Measurements from ENCODE around the gene PYGO1. TPM values are rescaled to one million over a fixed set of nuclear protein-coding genes. Genes with fewer than 3 reads are reported as not detected.

The PYGO1 gene
- total and polyA plus RNA-seq, 4 donors: 1.3 to 17.9 (median 4.7) TPM

DNA sequence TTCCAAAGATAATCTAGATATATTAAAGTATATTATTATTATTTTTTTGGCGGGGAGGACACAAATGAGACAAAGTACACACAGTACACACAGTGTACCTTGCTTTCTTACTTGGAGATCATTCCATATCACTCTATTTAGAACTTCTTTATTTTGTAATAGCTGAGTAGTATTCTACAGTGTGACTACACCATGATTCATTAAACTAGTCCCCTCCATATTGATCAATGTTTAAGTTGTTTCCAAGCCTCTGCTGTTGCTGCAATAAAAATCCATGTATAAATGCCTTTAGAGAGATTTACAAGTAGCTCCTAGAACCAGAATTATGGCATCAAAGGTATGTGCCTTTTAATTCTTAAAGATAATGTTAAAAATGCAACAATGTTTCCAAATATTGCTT is 38.8 kb downstream of the PYGO1 start:
- DNase-seq: no peak
- WGBS, 2 donors: 94 to 96% methylated on average over 1 of the region's 1 CpG
- TF ChIP-seq, protein P1, sequence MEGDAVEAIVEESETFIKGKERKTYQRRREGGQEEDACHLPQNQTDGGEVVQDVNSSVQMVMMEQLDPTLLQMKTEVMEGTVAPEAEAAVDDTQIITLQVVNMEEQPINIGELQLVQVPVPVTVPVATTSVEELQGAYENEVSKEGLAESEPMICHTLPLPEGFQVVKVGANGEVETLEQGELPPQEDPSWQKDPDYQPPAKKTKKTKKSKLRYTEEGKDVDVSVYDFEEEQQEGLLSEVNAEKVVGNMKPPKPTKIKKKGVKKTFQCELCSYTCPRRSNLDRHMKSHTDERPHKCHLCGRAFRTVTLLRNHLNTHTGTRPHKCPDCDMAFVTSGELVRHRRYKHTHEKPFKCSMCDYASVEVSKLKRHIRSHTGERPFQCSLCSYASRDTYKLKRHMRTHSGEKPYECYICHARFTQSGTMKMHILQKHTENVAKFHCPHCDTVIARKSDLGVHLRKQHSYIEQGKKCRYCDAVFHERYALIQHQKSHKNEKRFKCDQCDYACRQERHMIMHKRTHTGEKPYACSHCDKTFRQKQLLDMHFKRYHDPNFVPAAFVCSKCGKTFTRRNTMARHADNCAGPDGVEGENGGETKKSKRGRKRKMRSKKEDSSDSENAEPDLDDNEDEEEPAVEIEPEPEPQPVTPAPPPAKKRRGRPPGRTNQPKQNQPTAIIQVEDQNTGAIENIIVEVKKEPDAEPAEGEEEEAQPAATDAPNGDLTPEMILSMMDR (IDR thresholded peaks at IDR 0.05; ENCODE audit: control extremely low read depth, extremely low read depth): no peak
- H3K4me1 ChIP-seq (ENCODE audit: control insufficient read depth in 5 of 5, insufficient read depth in 5 of 5, low read length in 5 of 5): peaks cover 0 to 1% (median 0%) of the 10 kb centered on the region in 5 donors
- no peaks in the 10 kb centered on the region for H3K9me3 ChIP-seq (ENCODE audit: control insufficient read depth in 4 of 4, insufficient read depth in 3 of 4, low read length in 3 of 4)
- H3K9ac ChIP-seq (ENCODE audit: insufficient read depth in 1 of 2, low read length in 2 of 2): no peak overlapping the region
- no peaks in the 10 kb centered on the region for H3K27me3 ChIP-seq (ENCODE audit: control insufficient read depth in 3 of 3, insufficient read depth in 3 of 3, low read length in 2 of 3)
- H3K36me3 ChIP-seq (ENCODE audit: control insufficient read depth in 4 of 4, insufficient read depth in 4 of 4, low read length in 4 of 4): peaks cover 0 to 10% (median 7%) of the 10 kb centered on the region in 4 donors
- H3K4me3 ChIP-seq: no peak overlapping the region
- H3K27ac ChIP-seq (ENCODE audit: low read depth in 1 of 2, low read length in 1 of 2): no peak overlapping the region
- no peak for ATAC-seq (ENCODE audit: insufficient read depth, low FRiP score)

DNA sequence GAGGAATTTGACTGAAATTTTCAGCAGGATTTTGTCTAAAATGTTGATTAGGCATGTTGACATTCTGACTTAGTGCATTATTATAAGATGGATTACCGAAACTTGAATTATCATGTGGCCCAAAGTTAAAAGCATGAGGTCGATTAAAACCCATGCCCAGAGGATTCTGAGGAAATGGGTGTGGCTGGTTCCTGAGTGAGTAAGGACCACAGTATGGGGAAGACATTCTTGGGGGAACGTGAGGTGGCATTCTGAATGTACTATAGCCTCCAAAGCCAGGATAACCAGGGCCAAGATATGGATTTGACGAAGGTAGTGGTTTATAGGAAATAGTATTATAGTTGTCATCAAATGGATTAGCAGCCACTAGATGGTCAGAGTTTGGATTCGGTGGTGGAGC is 41.4 kb downstream of the PYGO1 start:
- no peaks in the 10 kb centered on the region for H3K27me3 ChIP-seq (ENCODE audit: control insufficient read depth in 3 of 3, insufficient read depth in 3 of 3, low read length in 2 of 3)
- no peak overlapping the region for H3K4me3 ChIP-seq
- no peaks in the 10 kb centered on the region for H3K4me1 ChIP-seq (ENCODE audit: control insufficient read depth in 5 of 5, insufficient read depth in 5 of 5, low read length in 5 of 5)
- TF ChIP-seq, protein P1 (IDR thresholded peaks at IDR 0.05; ENCODE audit: control extremely low read depth, extremely low read depth): no peak
- ATAC-seq (ENCODE audit: insufficient read depth, low FRiP score) (no peak), DNase-seq (no peak)
- no peak overlapping the region for H3K9ac ChIP-seq (ENCODE audit: insufficient read depth in 1 of 2, low read length in 2 of 2)
- H3K27ac ChIP-seq (ENCODE audit: low read depth in 1 of 2, low read length in 1 of 2): no peak overlapping the region
- WGBS, 2 donors: 81% methylated on average over 5 of the region's 5 CpGs
- H3K36me3 ChIP-seq (ENCODE audit: control insufficient read depth in 4 of 4, insufficient read depth in 4 of 4, low read length in 4 of 4): peaks cover 0 to 10% (median 7%) of the 10 kb centered on the region in 4 donors
- H3K9me3 ChIP-seq (ENCODE audit: control insufficient read depth in 4 of 4, insufficient read depth in 3 of 4, low read length in 3 of 4): no peaks in the 10 kb centered on the region

DNA sequence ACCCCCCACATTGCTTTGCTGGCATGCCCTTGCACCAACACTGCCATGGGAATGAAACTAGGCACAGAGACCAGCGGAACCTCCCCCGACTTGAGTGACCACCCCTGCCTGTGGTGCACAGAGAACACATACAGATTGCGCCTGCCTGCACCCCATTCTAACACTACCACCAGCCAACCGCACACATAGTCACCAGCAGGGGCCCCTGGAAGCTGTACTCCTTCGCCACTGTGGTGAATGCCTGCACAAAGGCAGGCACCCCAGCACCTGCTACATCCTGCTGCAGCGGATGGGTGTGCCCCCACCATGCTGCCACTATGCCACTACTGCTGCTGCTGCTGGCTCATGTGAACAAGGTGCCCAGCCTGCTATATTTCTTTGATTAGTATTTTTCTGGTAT is 52.7 kb downstream of the PYGO1 start:
- Histone ChIP-seq H3K9ac (ENCODE audit: insufficient read depth in 1 of 2, low read length in 2 of 2) (no peak overlapping the region), H3K4me1 (ENCODE audit: control insufficient read depth in 5 of 5, insufficient read depth in 5 of 5, low read length in 5 of 5) (peaks cover 0 to 12% (median 3%) of the 10 kb centered on the region in 5 donors), H3K36me3 (ENCODE audit: control insufficient read depth in 4 of 4, insufficient read depth in 4 of 4, low read length in 4 of 4) (no peaks in the 10 kb centered on the region), H3K27me3 (ENCODE audit: control insufficient read depth in 3 of 3, insufficient read depth in 3 of 3, low read length in 2 of 3) (no peaks in the 10 kb centered on the region), H3K9me3 (ENCODE audit: control insufficient read depth in 4 of 4, insufficient read depth in 3 of 4, low read length in 3 of 4) (peaks cover 0 to 2% (median 0%) of the 10 kb centered on the region in 4 donors), H3K27ac (ENCODE audit: low read depth in 1 of 2, low read length in 1 of 2) (no peak overlapping the region), H3K4me3 (no peak overlapping the region)
- ATAC-seq (ENCODE audit: insufficient read depth, low FRiP score): no peak
- TF ChIP-seq, protein P1 (IDR thresholded peaks at IDR 0.05; ENCODE audit: control extremely low read depth, extremely low read depth): no peak
- 80 to 82% methylated on average over 6 of the region's 6 CpGs for WGBS, 2 donors
- DNase-seq: no peak

DNA sequence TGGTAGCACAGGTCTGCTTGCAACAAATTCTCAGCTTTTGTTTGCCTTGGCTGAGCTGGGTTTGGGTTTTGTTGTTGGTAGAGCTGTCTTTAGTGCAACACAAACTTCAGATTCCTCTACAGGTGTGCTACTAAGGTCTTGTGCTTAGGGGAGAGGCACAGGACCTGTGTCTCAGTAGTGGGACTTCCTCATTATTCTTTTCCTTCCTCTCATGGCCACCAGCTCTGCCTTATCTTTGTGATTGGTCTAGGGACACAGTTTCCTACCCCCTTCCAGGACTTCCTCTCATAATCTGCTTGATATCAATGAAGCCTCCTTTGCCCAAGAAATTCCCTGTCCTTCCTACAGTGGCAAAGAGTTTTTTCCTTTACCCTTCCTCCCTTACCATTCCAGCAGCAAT is 55.2 kb downstream of the PYGO1 start:
- Histone ChIP-seq H3K36me3 (ENCODE audit: control insufficient read depth in 4 of 4, insufficient read depth in 4 of 4, low read length in 4 of 4) (no peaks in the 10 kb centered on the region), H3K27me3 (ENCODE audit: control insufficient read depth in 3 of 3, insufficient read depth in 3 of 3, low read length in 2 of 3) (no peaks in the 10 kb centered on the region), H3K4me3 (no peak overlapping the region), H3K27ac (ENCODE audit: low read depth in 1 of 2, low read length in 1 of 2) (no peak overlapping the region), H3K4me1 (ENCODE audit: control insufficient read depth in 5 of 5, insufficient read depth in 5 of 5, low read length in 5 of 5) (peaks cover 0 to 8% (median 3%) of the 10 kb centered on the region in 5 donors), H3K9ac (ENCODE audit: insufficient read depth in 1 of 2, low read length in 2 of 2) (no peak overlapping the region), H3K9me3 (ENCODE audit: control insufficient read depth in 4 of 4, insufficient read depth in 3 of 4, low read length in 3 of 4) (peaks cover 0 to 2% (median 0%) of the 10 kb centered on the region in 4 donors)
- DNase-seq (no peak), ATAC-seq (ENCODE audit: insufficient read depth, low FRiP score) (no peak)
- TF ChIP-seq, protein P1 (IDR thresholded peaks at IDR 0.05; ENCODE audit: control extremely low read depth, extremely low read depth): no peak
